Thyroid gland (tissue), 4 donors: ENCODE data around the gene FBXO21.

Experiments used
- CTCF ChIP-seq, 6 experiments: fragments of 200-600 bp in 3 of 6; fragments of 450-650 bp in 3 of 6; sonication (generic) in 3 of 6; IDR thresholded peaks; one replicate each; pipeline ENCODE4 v1.5.1; 2016 to 2019; ENCODE audit warnings: antibody characterized with exemption in 6 of 6, mild to moderate bottlenecking in 2 of 6, inconsistent platforms in 1 of 6, moderate library complexity in 1 of 6
- POLR2A ChIP-seq, 2 donors: fragments of 450-650 bp; IDR thresholded peaks; one replicate each; pipeline ENCODE4 v1.6.1; 2017; ENCODE audit warnings: antibody characterized with exemption in 2 of 2, mild to moderate bottlenecking in 2 of 2, moderate library complexity in 1 of 2

DNA sequence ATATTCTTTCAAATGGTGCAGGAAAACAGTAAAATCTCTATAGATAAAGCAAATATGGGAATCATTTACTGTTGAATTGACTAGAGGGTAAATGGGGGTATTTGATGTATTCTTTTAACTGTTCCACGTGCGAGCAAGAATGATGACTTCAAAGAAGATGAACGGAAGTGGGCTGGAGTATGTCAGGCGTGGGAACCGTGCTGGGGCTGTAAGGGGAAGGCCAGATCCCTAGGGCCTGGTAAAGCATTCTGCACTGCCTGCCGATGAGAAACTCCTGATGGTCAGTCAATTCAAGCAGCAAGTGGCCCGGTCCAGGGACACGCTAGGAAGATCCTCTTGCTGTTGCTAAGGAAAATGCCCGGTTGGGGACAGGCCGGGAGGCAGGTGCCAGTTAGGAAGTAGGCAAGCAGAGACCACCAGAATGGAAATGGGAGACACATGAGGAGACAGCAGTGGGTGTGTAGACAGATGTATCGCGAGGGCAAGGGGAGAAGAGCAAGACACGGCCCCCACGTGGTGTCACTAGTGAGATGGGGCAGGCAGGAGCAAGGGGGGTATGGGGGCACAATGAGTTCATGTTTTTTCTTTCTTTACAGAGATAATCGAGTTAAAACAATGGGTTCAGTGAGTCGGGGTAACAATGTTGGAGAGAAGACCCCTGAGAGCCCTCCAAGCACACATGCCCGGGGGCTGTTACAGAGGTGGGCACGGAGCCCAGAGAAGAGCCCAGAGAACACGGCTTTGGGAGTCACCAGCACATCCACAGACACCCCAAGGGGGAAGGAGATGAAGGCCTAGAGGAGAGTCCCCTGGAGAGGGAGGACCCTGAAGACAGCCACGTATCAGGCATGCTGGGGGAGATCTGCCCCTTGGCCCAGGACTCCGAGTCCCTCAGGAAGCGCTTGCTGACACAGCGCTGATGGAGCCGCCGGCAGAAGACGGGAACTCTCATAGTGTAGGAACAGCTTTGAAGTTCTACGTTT lies 37.2 kb downstream of the FBXO21 start:
- TF ChIP-seq CTCF (IDR thresholded peaks at IDR 0.05) (no peak), POLR2A (IDR thresholded peaks at IDR 0.05) (no peak)
